Epithelial cell of esophagus (primary cell): ENCODE results near the gene MAN2A2.
A peak's percentile ranks its signal among the peaks of the same experiment; 100 is the strongest.
"Not testable (repeated sequence)": the region's sequence is repeated elsewhere in the genome, so short reads cannot be mapped to it uniquely, and the experiment has no call there.

Experiments used
- DNase-seq: peaks from one replicate; pipeline ENCODE4 v3.0.0; 2010; ENCODE audit warnings: low read depth
- H3K4me3 ChIP-seq: 2 replicates; pipeline ENCODE4 v1.5.1; 2011; ENCODE audit warnings: mild to moderate bottlenecking, low read length, control low read depth
- CTCF ChIP-seq: IDR thresholded peaks from 2 replicates; pipeline ENCODE4 v1.5.1; 2011; ENCODE audit warnings: low read depth, mild to moderate bottlenecking, low read length, control low read depth, inconsistent platforms; ENCODE audit not compliant: insufficient read depth; ENCODE audit errors: missing control alignments

The MAN2A2 gene

GRCh38 chr15:90871139-90871715 is 31.9 kb upstream of the MAN2A2 start:
- TF ChIP-seq CTCF = no peak
- H3K4me3 ChIP-seq = peak overlapping the region; percentile 71
- DNase-seq = no peak

DNA sequence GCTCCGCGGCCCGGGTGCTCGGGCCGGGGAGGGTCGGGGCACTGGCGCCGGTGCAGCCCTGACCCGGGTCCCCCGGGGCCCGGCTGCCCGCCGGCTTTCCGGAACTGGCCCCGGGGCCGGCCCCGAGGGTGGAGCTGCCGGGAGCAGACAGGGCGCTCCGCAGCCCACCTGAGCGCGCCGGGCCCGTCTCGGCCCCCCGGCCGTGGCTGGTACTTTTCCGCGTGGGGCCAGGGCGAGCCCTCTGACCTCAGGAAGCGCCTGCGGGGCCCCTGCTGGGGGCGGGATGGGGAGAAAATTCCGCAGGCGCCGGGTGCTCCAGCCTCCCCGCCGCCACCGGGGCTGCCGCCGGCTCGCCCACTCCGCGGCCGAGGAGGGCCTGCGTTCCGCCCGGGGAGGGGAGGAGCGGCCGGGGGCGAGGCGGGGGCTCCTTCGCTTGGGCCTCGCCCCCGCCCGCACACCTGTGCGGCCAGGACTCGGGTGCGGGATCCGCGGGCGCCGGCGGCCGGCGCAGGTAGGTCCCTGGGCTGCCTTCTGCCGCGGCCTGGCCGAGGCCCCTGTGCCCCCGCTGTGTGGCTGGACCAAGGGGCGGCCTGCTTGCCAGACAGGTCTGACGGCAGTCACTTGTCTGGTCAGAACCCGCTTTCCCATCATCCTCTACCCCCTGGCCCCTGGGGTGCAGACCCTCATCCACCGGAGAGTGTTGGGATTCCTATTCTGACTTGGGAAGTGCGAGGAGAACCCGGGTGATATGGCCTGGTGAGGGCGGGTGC is 31.2 kb upstream of the MAN2A2 start:
- TF ChIP-seq CTCF = no peak
- no peak for DNase-seq
- peak overlapping the region; percentile 71 for H3K4me3 ChIP-seq

DNA sequence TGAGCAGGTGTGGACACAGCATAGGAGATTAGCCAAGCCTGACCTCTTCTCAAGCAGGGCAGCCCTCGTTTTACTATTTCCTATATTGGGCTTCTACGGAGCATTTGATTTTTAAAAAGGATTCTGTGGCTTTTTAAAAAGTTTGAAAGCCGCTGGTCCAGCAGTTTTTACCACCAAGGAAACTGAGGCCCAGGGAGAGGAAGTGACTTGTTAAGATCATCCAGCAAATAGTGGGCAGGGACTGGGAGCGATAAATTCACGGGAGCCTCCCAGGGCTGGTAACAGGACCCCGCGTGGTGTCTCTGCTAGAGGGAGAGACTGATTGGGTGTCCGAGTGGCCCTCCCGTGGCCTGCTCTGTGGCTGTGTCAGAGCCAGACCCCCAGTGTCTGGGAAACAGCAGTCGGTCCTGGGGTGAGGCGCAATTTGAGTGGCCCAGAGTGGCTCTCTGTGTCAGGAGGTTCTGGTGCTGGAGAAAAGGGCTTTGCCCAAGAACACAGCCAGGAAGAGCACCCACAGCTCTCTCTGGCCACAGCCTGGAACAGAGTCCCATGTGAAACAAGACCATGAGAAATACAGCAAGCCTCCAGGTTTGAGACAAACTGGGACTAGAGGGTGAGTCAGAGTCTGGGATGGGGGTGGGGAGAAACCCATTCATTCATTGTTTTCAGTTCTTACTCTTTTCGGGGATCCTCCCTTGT is 30.5 kb upstream of the MAN2A2 start:
- peak overlapping the region; percentile 71 for H3K4me3 ChIP-seq
- TF ChIP-seq CTCF = no peak
- peak; percentile 82 for DNase-seq

GRCh38 chr15:90873488-90873997 is 29.6 kb upstream of the MAN2A2 start:
- TF ChIP-seq CTCF = no peak
- peak overlapping the region; percentile 14 for H3K4me3 ChIP-seq
- DNase-seq = no peak

- DNase-seq = peak; percentile 32
- TF ChIP-seq CTCF = no peak
- peak overlapping the region; percentile 14 for H3K4me3 ChIP-seq
Measured at GRCh38 chr15:90873998-90874605, 29.0 kb upstream of the MAN2A2 start.

- not testable (repeated sequence) for DNase-seq, H3K4me3 ChIP-seq
Measured at GRCh38 chr15:90874986-90875385, 28.1 kb upstream of the MAN2A2 start.

GRCh38 chr15:90875549-90875981 is 27.5 kb upstream of the MAN2A2 start:
- H3K4me3 ChIP-seq = no peak overlapping the region
- no peak for TF ChIP-seq CTCF
- no peak for DNase-seq
